ENCODE results near the gene RGS6.

RGS6 gene

GRCh38 chr14:72432748-72433147, 500.5 kb downstream of the RGS6 start:
- no peak overlapping the region for H3K4me3 ChIP-seq (ENCODE audit: low read depth, low read length)
- H3K4me1 ChIP-seq (ENCODE audit: control insufficient read depth, insufficient read depth, low read length), result peaks cover 2% of the 10 kb centered on the region
- no peak overlapping the region for H3K9ac ChIP-seq (ENCODE audit: low read depth, low read length)
- no peaks in the 10 kb centered on the region for H3K27me3 ChIP-seq (ENCODE audit: control insufficient read depth, insufficient read depth, low read length)
- H3K9me3 ChIP-seq (ENCODE audit: control insufficient read depth, insufficient read depth, low read length), result no peaks in the 10 kb centered on the region
- no peaks in the 10 kb centered on the region for H3K36me3 ChIP-seq (ENCODE audit: control insufficient read depth, insufficient read depth, low read length)

GRCh38 chr14:72433511-72433910, 501.3 kb downstream of the RGS6 start:
- H3K9ac ChIP-seq (ENCODE audit: low read depth, low read length), result no peak overlapping the region
- no peaks in the 10 kb centered on the region for H3K36me3 ChIP-seq (ENCODE audit: control insufficient read depth, insufficient read depth, low read length)
- H3K4me3 ChIP-seq (ENCODE audit: low read depth, low read length), result no peak overlapping the region
- H3K9me3 ChIP-seq (ENCODE audit: control insufficient read depth, insufficient read depth, low read length), result no peaks in the 10 kb centered on the region
- peaks cover 2% of the 10 kb centered on the region for H3K4me1 ChIP-seq (ENCODE audit: control insufficient read depth, insufficient read depth, low read length)
- H3K27me3 ChIP-seq (ENCODE audit: control insufficient read depth, insufficient read depth, low read length), result no peaks in the 10 kb centered on the region

GRCh38 chr14:72434856-72435255, 502.6 kb downstream of the RGS6 start:
- Histone ChIP-seq H3K9ac (ENCODE audit: low read depth, low read length) (no peak overlapping the region), H3K4me3 (ENCODE audit: low read depth, low read length) (no peak overlapping the region), H3K27me3 (ENCODE audit: control insufficient read depth, insufficient read depth, low read length) (no peaks in the 10 kb centered on the region), H3K36me3 (ENCODE audit: control insufficient read depth, insufficient read depth, low read length) (no peaks in the 10 kb centered on the region), H3K4me1 (ENCODE audit: control insufficient read depth, insufficient read depth, low read length) (peaks cover 2% of the 10 kb centered on the region), H3K9me3 (ENCODE audit: control insufficient read depth, insufficient read depth, low read length) (no peaks in the 10 kb centered on the region)

- H3K9ac ChIP-seq (ENCODE audit: low read depth, low read length), result no peak overlapping the region
- peaks cover 2% of the 10 kb centered on the region for H3K4me1 ChIP-seq (ENCODE audit: control insufficient read depth, insufficient read depth, low read length)
- H3K4me3 ChIP-seq (ENCODE audit: low read depth, low read length), result no peak overlapping the region
- no peaks in the 10 kb centered on the region for H3K9me3 ChIP-seq (ENCODE audit: control insufficient read depth, insufficient read depth, low read length)
- H3K27me3 ChIP-seq (ENCODE audit: control insufficient read depth, insufficient read depth, low read length), result no peaks in the 10 kb centered on the region
- no peaks in the 10 kb centered on the region for H3K36me3 ChIP-seq (ENCODE audit: control insufficient read depth, insufficient read depth, low read length)
These were observed 507.5 kb downstream of the RGS6 start for GRCh38 chr14:72439707-72440106.

GRCh38 chr14:72443256-72443655, 511.0 kb downstream of the RGS6 start:
- Histone ChIP-seq H3K36me3 (ENCODE audit: control insufficient read depth, insufficient read depth, low read length) (no peaks in the 10 kb centered on the region), H3K4me1 (ENCODE audit: control insufficient read depth, insufficient read depth, low read length) (no peaks in the 10 kb centered on the region), H3K4me3 (ENCODE audit: low read depth, low read length) (no peak overlapping the region), H3K9ac (ENCODE audit: low read depth, low read length) (no peak overlapping the region), H3K27me3 (ENCODE audit: control insufficient read depth, insufficient read depth, low read length) (no peaks in the 10 kb centered on the region), H3K9me3 (ENCODE audit: control insufficient read depth, insufficient read depth, low read length) (no peaks in the 10 kb centered on the region)

- H3K4me3 ChIP-seq (ENCODE audit: low read depth, low read length), result no peak overlapping the region
- no peaks in the 10 kb centered on the region for H3K36me3 ChIP-seq (ENCODE audit: control insufficient read depth, insufficient read depth, low read length)
- H3K9ac ChIP-seq (ENCODE audit: low read depth, low read length), result no peak overlapping the region
- H3K9me3 ChIP-seq (ENCODE audit: control insufficient read depth, insufficient read depth, low read length), result no peaks in the 10 kb centered on the region
- H3K27me3 ChIP-seq (ENCODE audit: control insufficient read depth, insufficient read depth, low read length), result no peaks in the 10 kb centered on the region
- H3K4me1 ChIP-seq (ENCODE audit: control insufficient read depth, insufficient read depth, low read length), result no peaks in the 10 kb centered on the region
These were observed 511.8 kb downstream of the RGS6 start for GRCh38 chr14:72443991-72444441.

GRCh38 chr14:72444701-72445100, 512.5 kb downstream of the RGS6 start:
- H3K27me3 ChIP-seq (ENCODE audit: control insufficient read depth, insufficient read depth, low read length), result no peaks in the 10 kb centered on the region
- H3K4me3 ChIP-seq (ENCODE audit: low read depth, low read length), result no peak overlapping the region
- no peaks in the 10 kb centered on the region for H3K4me1 ChIP-seq (ENCODE audit: control insufficient read depth, insufficient read depth, low read length)
- H3K9me3 ChIP-seq (ENCODE audit: control insufficient read depth, insufficient read depth, low read length), result no peaks in the 10 kb centered on the region
- no peak overlapping the region for H3K9ac ChIP-seq (ENCODE audit: low read depth, low read length)
- no peaks in the 10 kb centered on the region for H3K36me3 ChIP-seq (ENCODE audit: control insufficient read depth, insufficient read depth, low read length)

- no peaks in the 10 kb centered on the region for H3K36me3 ChIP-seq (ENCODE audit: control insufficient read depth, insufficient read depth, low read length)
These were observed 516.0 kb downstream of the RGS6 start for GRCh38 chr14:72448212-72448611.

GRCh38 chr14:72450473-72451044, 518.3 kb downstream of the RGS6 start:
- no peaks in the 10 kb centered on the region for H3K9me3 ChIP-seq (ENCODE audit: control insufficient read depth, insufficient read depth, low read length)
- H3K4me3 ChIP-seq (ENCODE audit: low read depth, low read length), result no peak overlapping the region
- no peaks in the 10 kb centered on the region for H3K27me3 ChIP-seq (ENCODE audit: control insufficient read depth, insufficient read depth, low read length)
- H3K9ac ChIP-seq (ENCODE audit: low read depth, low read length), result no peak overlapping the region
- no peaks in the 10 kb centered on the region for H3K4me1 ChIP-seq (ENCODE audit: control insufficient read depth, insufficient read depth, low read length)
- H3K36me3 ChIP-seq (ENCODE audit: control insufficient read depth, insufficient read depth, low read length), result no peaks in the 10 kb centered on the region

More at GRCh38 chr14:72448212-72448611, 516.0 kb downstream of the RGS6 start:
- Histone ChIP-seq H3K9me3 (ENCODE audit: control insufficient read depth, insufficient read depth, low read length) (no peaks in the 10 kb centered on the region), H3K27me3 (ENCODE audit: control insufficient read depth, insufficient read depth, low read length) (no peaks in the 10 kb centered on the region), H3K4me1 (ENCODE audit: control insufficient read depth, insufficient read depth, low read length) (no peaks in the 10 kb centered on the region), H3K4me3 (ENCODE audit: low read depth, low read length) (no peak overlapping the region), H3K9ac (ENCODE audit: low read depth, low read length) (no peak overlapping the region)

GRCh38 chr14:72451054-72451972, 519.1 kb downstream of the RGS6 start:
- no peak overlapping the region for H3K4me3 ChIP-seq (ENCODE audit: low read depth, low read length)
- no peak overlapping the region for H3K9ac ChIP-seq (ENCODE audit: low read depth, low read length)
- H3K4me1 ChIP-seq (ENCODE audit: control insufficient read depth, insufficient read depth, low read length), result no peaks in the 10 kb centered on the region
- no peaks in the 10 kb centered on the region for H3K9me3 ChIP-seq (ENCODE audit: control insufficient read depth, insufficient read depth, low read length)
- H3K27me3 ChIP-seq (ENCODE audit: control insufficient read depth, insufficient read depth, low read length), result no peaks in the 10 kb centered on the region
- H3K36me3 ChIP-seq (ENCODE audit: control insufficient read depth, insufficient read depth, low read length), result no peaks in the 10 kb centered on the region

GRCh38 chr14:72452774-72453173, 520.5 kb downstream of the RGS6 start:
- Histone ChIP-seq H3K9ac (ENCODE audit: low read depth, low read length) (no peak overlapping the region), H3K36me3 (ENCODE audit: control insufficient read depth, insufficient read depth, low read length) (no peaks in the 10 kb centered on the region), H3K9me3 (ENCODE audit: control insufficient read depth, insufficient read depth, low read length) (no peaks in the 10 kb centered on the region), H3K4me1 (ENCODE audit: control insufficient read depth, insufficient read depth, low read length) (no peaks in the 10 kb centered on the region), H3K4me3 (ENCODE audit: low read depth, low read length) (no peak overlapping the region), H3K27me3 (ENCODE audit: control insufficient read depth, insufficient read depth, low read length) (no peaks in the 10 kb centered on the region)
